ENCODE measurements around the gene LUC7L2. TPM values are rescaled to one million over a fixed set of nuclear protein-coding genes. Genes with fewer than 3 reads are reported as not detected.

The LUC7L2 gene
- total and polyA plus RNA-seq, 9 of the 15 experiments (the other 6 are each of a cell fraction or from before 2014, with no cell fraction given), result 56.1 to 207 (median 141) TPM

GRCh38 chr7:139451638-139452037, 91.9 kb downstream of the LUC7L2 start (continued):
- TF ChIP-seq ZBTB17 (CRISPR knock-in tag; IDR thresholded peaks at IDR 0.05) (no peak), ZNF764 (CRISPR knock-in tag; IDR thresholded peaks at IDR 0.05; ENCODE audit: low read depth) (no peak), CREB1 (IDR thresholded peaks at IDR 0.05) (no peak), CREB1 (CRISPR knock-in tag; IDR thresholded peaks at IDR 0.05) (no peak), ATF7 (IDR thresholded peaks at IDR 0.05) (no peak), PHF21A (IDR thresholded peaks at IDR 0.05; ENCODE audit: borderline replicate concordance, low read depth) (no peak), TCF7 (IDR thresholded peaks at IDR 0.05; ENCODE audit: borderline replicate concordance) (no peak), MIER1 (IDR thresholded peaks at IDR 0.05; ENCODE audit: low read depth) (no peak), RBM25 (IDR thresholded peaks at IDR 0.05; ENCODE audit: low read depth, low read length, severe bottlenecking) (no peak), ARID1B (IDR thresholded peaks at IDR 0.05) (peak; percentile 74), BMI1 (IDR thresholded peaks at IDR 0.05; ENCODE audit: low read length) (no peak), SAP30 (IDR thresholded peaks at IDR 0.05; ENCODE audit: borderline replicate concordance, insufficient read depth, low read depth, low read length, poor library complexity, severe bottlenecking) (no peak), RAD21 (CRISPR knock-in tag; conservative IDR thresholded peaks at IDR 0.05 in 1 of 2, IDR thresholded peaks at IDR 0.05 in 1 of 2) (no peak), ZNF134 (CRISPR knock-in tag; conservative IDR thresholded peaks at IDR 0.05) (no peak), CBFA2T2 (conservative IDR thresholded peaks at IDR 0.05) (peak; percentile 71), ZNF589 (CRISPR knock-in tag; IDR thresholded peaks at IDR 0.05; ENCODE audit: low read depth) (no peak), ZNF239 (CRISPR knock-in tag; IDR thresholded peaks at IDR 0.05) (peak; percentile 93), TARDBP (IDR thresholded peaks at IDR 0.05) (no peak), ZNF174 (CRISPR knock-in tag; IDR thresholded peaks at IDR 0.05) (no peak), WHSC1 (IDR thresholded peaks at IDR 0.05; ENCODE audit: low read length) (no peak), ZNF253 (CRISPR knock-in tag; conservative IDR thresholded peaks at IDR 0.05) (no peak), CREM (IDR thresholded peaks at IDR 0.05; ENCODE audit: low read depth) (0 out of 2 replicates have a peak, but pooled peaks have one; percentile 10), MBD2 (IDR thresholded peaks at IDR 0.05; ENCODE audit: borderline replicate concordance, low read depth) (no peak), RFX1 (IDR thresholded peaks at IDR 0.05) (no peak), GTF2B (IDR thresholded peaks at IDR 0.05; ENCODE audit: extremely low read depth, insufficient read length) (no peak), SMARCA5 (IDR thresholded peaks at IDR 0.05) (no peak), ZNF609 (CRISPR knock-in tag; IDR thresholded peaks at IDR 0.05; ENCODE audit: borderline replicate concordance) (no peak), STAT5B (CRISPR knock-in tag; IDR thresholded peaks at IDR 0.05) (no peak)
